Measurements from ENCODE around the gene GAB3. TPM values are rescaled to one million over a fixed set of nuclear protein-coding genes. Genes with fewer than 3 reads are reported as not detected.

The GAB3 gene
- total and polyA plus RNA-seq, 9 of the 15 experiments (the other 6 are each of a cell fraction or from before 2014, with no cell fraction given) = 16.1 to 31.4 (median 20.2) TPM

DNA sequence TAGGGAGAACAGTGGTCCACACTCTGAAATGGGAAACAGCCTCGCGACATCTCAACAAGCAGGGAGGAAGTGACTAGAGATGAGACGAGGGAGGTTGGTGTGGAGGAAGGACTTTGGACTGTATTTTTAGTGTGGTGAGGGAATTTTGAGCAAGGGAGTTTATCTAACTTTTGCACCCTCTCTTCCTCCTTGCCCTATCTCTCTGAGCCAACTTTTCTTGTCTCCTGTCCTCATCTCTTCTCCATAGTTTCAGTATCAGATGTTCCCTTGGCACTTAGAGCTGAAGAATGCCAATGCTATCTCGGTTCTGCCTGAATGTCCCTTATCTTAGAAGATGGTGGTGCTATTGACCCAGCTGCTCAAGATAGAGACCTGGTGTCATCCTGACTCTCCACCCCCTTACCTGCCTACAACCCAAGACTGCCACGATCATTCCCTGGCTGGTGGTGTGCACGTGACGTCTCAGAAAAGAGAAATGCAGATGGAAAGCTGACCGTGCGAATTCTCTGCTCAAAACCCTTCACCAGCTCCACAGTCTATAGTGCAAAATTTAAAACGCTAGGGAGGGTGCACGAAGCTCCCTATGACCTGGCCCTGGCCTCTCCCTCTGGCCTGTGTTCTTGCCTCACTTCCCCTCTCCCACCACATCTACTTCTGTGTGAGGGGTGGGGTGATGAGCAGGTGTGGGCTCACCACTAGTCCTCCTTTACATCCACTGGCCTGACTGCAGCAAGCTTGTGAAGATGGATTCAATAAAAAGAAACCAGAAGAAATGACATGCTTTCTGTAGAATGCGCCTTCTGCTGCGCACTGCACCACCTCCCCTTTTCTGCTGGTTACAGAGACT is 33.5 kb upstream of the GAB3 start (continued):
- TF ChIP-seq SMARCA4 (IDR thresholded peaks at IDR 0.05) (peak; percentile 62; the same call in 1 of the 2 replicates), NFATC3 (IDR thresholded peaks at IDR 0.05) (no peak), PRMT5 (CRISPR knock-in tag; IDR thresholded peaks at IDR 0.05) (no peak), MECOM (CRISPR knock-in tag; IDR thresholded peaks at IDR 0.05) (no peak), GTF2F1 (IDR thresholded peaks at IDR 0.05; ENCODE audit: low read depth, low read length) (no peak), ZNF76 (CRISPR knock-in tag; IDR thresholded peaks at IDR 0.05; ENCODE audit: borderline replicate concordance) (no peak), ZNF121 (CRISPR knock-in tag; conservative IDR thresholded peaks at IDR 0.05) (no peak), FOXA1 (IDR thresholded peaks at IDR 0.05; ENCODE audit: borderline replicate concordance) (no peak), MYBL2 (IDR thresholded peaks at IDR 0.05; ENCODE audit: low read depth) (no peak), MYBL2 (CRISPR knock-in tag; IDR thresholded peaks at IDR 0.05; ENCODE audit: borderline replicate concordance) (no peak), TAF1 (IDR thresholded peaks at IDR 0.05; ENCODE audit: control insufficient read depth, extremely low read depth, insufficient read depth, low read length, severe bottlenecking) (no peak), ZNF445 (CRISPR knock-in tag; IDR thresholded peaks at IDR 0.05; ENCODE audit: low read depth) (no peak), ZNF707 (CRISPR knock-in tag; conservative IDR thresholded peaks at IDR 0.05) (no peak), KAT7 (CRISPR knock-in tag; IDR thresholded peaks at IDR 0.05; ENCODE audit: borderline replicate concordance) (no peak), MYNN (IDR thresholded peaks at IDR 0.05) (peak; percentile 15; the same call in 1 of the 2 replicates), MYNN (CRISPR knock-in tag; IDR thresholded peaks at IDR 0.05) (no peak), ZNF766 (CRISPR knock-in tag; conservative IDR thresholded peaks at IDR 0.05) (peak; percentile 57; the same call in 1 of the 2 replicates), SAP30 (IDR thresholded peaks at IDR 0.05; ENCODE audit: borderline replicate concordance, insufficient read depth, low read depth, low read length, poor library complexity, severe bottlenecking) (no peak)
- TF ChIP-seq, protein P1, sequence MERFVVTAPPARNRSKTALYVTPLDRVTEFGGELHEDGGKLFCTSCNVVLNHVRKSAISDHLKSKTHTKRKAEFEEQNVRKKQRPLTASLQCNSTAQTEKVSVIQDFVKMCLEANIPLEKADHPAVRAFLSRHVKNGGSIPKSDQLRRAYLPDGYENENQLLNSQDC (CRISPR knock-in tag; IDR thresholded peaks at IDR 0.05) = no peak
- TF ChIP-seq, protein P2, sequence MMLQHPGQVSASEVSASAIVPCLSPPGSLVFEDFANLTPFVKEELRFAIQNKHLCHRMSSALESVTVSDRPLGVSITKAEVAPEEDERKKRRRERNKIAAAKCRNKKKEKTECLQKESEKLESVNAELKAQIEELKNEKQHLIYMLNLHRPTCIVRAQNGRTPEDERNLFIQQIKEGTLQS (IDR thresholded peaks at IDR 0.05) = no peak
- TF ChIP-seq, protein P2 (CRISPR knock-in tag; conservative IDR thresholded peaks at IDR 0.05) = no peak
- TF ChIP-seq, protein P3, sequence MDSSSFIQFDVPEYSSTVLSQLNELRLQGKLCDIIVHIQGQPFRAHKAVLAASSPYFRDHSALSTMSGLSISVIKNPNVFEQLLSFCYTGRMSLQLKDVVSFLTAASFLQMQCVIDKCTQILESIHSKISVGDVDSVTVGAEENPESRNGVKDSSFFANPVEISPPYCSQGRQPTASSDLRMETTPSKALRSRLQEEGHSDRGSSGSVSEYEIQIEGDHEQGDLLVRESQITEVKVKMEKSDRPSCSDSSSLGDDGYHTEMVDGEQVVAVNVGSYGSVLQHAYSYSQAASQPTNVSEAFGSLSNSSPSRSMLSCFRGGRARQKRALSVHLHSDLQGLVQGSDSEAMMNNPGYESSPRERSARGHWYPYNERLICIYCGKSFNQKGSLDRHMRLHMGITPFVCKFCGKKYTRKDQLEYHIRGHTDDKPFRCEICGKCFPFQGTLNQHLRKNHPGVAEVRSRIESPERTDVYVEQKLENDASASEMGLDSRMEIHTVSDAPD (CRISPR knock-in tag; IDR thresholded peaks at IDR 0.05) = no peak
- TF ChIP-seq, protein P4, sequence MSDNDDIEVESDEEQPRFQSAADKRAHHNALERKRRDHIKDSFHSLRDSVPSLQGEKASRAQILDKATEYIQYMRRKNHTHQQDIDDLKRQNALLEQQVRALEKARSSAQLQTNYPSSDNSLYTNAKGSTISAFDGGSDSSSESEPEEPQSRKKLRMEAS (CRISPR knock-in tag; IDR thresholded peaks at IDR 0.05) = no peak

Data from K562 (cell line).